ENCODE data around the gene PRDM16.

Gene PRDM16

DNA sequence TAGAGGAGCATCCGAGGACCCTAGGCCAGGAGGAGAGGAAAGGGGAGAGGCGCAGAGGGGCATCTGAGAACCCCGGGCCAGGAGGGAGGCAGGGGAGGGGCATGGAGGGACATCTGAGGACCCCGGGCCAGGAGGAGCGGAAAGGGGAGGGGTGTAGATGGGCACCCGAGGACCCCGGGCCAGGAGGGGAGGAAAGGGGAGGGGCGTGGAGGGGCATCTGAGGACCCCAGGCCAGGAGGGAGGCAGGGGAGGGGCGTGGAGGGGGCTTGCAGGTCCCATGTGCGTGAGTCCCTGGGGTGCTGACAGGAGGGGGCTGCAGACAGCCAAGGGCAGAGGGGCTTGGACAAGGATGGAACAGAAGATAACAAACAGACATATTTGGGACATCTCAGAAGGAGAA is 195.5 kb downstream of the PRDM16 start:
- Histone ChIP-seq H3K4me3 (ENCODE audit: low read length) (no peak overlapping the region), H3K9ac (ENCODE audit: low read depth, low read length) (no peak overlapping the region), H3K36me3 (ENCODE audit: insufficient read depth, low read length) (no peaks in the 10 kb centered on the region), H3K4me1 (ENCODE audit: control insufficient read depth, insufficient read depth, low read length) (no peaks in the 10 kb centered on the region), H3K27me3 (ENCODE audit: control insufficient read depth, insufficient read depth, low read length) (no peaks in the 10 kb centered on the region), H3K4me2 (ENCODE audit: low read length) (no peak overlapping the region), H3K9me3 (replicated peaks; ENCODE audit: low read length) (no peaks in the 10 kb centered on the region)

DNA sequence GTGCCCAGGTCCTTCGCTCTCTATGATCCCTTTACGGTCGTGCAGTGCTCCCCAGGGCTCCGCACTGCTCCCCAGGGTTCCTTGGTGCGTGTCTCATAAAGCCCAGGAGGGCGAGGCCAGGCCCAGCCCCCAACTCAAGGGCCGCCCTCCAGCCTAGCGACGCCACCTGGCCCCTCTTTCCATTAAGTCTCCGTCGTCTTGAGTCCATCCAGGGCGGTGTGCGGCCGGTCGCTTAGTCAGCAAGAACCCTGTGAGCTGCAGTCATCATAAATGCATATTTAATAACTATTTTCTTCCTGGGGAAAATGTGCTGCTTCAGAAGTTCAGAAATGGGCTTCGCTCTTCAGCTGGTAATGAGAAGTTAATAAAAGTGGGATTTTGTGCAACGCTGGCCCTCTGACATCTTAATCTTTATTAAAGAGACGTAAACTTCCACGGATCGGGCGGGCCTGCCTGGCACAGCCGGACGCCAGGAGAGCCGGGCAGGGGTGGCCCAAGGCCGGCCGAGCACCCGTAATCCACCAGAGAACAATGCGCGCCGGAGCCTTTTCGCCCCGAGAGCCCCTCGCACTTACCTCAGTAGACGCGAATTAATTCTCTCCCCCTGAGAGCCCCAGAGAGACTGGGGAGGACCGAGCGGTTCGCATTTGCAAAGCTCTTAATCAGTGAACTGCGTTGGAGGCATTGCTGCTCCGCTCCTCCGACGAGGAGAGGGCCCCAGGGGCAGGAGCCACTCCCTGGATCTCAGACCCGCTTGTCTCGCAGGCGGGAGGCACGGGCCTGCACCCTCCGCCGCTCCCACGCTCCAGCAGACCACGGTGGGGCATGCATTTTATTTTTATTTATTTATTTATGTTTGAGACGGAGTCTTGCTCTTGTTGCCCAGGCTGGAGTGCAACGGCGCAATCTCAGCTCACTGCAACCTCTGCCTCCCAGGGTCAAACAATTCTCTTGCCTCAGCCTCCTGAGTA is 197.1 kb downstream of the PRDM16 start:
- Histone ChIP-seq H3K4me3 (ENCODE audit: low read length) (no peak overlapping the region), H3K4me2 (ENCODE audit: low read length) (no peak overlapping the region), H3K4me1 (ENCODE audit: control insufficient read depth, insufficient read depth, low read length) (no peaks in the 10 kb centered on the region), H3K36me3 (ENCODE audit: insufficient read depth, low read length) (no peaks in the 10 kb centered on the region), H3K9me3 (replicated peaks; ENCODE audit: low read length) (no peaks in the 10 kb centered on the region), H3K9ac (ENCODE audit: low read depth, low read length) (no peak overlapping the region), H3K27me3 (ENCODE audit: control insufficient read depth, insufficient read depth, low read length) (peaks cover 8% of the 10 kb centered on the region)

DNA sequence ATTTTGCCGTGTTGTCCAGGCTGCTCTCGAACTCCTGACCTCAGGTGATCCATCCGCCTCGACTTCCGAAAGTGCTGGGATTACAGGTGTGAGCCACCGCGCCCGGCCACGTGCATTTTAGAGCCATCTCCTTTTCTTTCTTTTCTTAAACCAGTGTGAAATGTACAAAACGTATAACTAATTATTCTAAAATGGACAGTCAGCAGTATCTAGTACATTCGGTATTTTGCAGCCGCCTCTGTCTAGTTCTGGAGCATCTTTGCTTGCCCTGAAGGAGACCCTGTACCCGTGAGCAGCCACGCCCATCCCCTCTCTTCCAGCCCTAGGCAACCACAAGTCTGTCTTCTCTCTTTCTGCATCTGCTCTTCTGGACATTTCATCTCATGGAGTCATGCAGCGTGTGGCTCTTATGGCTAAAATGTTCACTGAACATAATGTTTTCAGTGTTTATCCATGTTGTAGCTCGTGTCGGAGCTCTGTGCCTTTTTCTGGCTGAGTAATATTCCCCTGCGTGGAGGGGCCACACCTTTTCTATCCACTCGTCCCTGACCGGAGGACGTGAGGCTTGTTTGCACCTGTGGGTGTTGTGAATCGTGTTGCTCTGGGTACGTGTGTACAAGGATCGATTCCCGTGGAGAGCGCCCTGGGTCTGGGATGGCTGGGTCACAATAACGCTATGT is 198.0 kb downstream of the PRDM16 start:
- Histone ChIP-seq H3K27me3 (ENCODE audit: control insufficient read depth, insufficient read depth, low read length) (peaks cover 11% of the 10 kb centered on the region), H3K4me2 (ENCODE audit: low read length) (no peak overlapping the region), H3K9me3 (replicated peaks; ENCODE audit: low read length) (no peaks in the 10 kb centered on the region), H3K9ac (ENCODE audit: low read depth, low read length) (no peak overlapping the region), H3K4me3 (ENCODE audit: low read length) (no peak overlapping the region), H3K36me3 (ENCODE audit: insufficient read depth, low read length) (no peaks in the 10 kb centered on the region), H3K4me1 (ENCODE audit: control insufficient read depth, insufficient read depth, low read length) (no peaks in the 10 kb centered on the region)

DNA sequence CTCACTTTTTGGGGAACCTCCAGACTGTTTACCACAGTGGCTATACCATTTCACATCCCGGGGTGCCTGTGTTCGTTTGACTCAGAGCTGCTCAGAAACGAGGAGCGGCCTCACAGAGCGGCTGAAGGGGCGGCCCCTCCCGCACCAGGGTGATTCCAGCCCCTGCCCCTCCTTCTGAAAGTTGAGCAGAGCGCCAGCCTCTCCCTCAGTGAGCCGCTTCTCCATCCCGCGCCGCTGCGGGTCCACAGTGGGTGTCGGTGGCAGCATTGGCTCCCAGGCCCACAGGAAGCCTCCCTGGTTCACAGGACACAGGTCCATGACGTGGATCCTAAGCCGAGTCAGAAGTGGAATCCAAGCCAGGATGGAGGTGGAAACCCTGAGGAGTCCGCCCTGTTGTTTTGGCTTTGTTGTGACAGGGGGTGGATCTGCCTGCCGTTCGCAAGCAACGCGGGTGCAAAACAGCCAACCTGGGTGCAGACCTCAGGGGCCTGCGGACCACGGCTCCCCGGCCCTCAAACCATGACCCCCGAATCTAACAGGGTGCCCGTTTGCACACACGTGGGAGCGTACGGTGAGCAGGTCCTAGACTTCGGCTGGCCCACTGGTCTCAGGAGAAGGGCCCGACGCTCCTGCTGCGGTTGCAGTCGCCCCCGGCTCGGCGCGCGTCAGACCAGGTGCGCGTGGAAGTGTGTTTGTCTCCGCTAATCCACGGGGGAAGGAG is 198.7 kb downstream of the PRDM16 start:
- Histone ChIP-seq H3K4me1 (ENCODE audit: control insufficient read depth, insufficient read depth, low read length) (no peaks in the 10 kb centered on the region), H3K9me3 (replicated peaks; ENCODE audit: low read length) (no peaks in the 10 kb centered on the region), H3K27me3 (ENCODE audit: control insufficient read depth, insufficient read depth, low read length) (peaks cover 12% of the 10 kb centered on the region), H3K4me2 (ENCODE audit: low read length) (no peak overlapping the region), H3K9ac (ENCODE audit: low read depth, low read length) (no peak overlapping the region), H3K4me3 (ENCODE audit: low read length) (no peak overlapping the region), H3K36me3 (ENCODE audit: insufficient read depth, low read length) (no peaks in the 10 kb centered on the region)

DNA sequence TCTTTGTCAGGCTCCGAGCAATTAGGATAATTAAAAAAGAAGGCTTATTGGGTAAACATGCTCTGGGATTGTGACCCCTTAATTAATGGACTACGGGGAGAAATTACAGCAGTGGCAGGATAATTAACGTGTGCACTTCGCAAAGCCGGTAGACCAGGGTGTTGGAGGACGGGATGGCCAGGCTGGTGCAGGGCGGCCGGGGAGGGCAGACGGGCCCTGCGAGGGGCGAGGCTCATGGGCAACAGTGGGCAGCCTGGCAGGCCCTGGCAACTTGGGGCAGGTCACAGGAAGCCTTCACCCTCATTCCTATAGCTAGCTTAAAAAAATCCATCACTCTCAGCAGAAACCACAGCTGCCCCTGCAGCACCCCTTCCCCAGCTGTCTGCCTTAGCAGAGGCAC is 199.3 kb downstream of the PRDM16 start:
- H3K4me2 ChIP-seq (ENCODE audit: low read length) = no peak overlapping the region
- H3K9ac ChIP-seq (ENCODE audit: low read depth, low read length) = no peak overlapping the region
- no peaks in the 10 kb centered on the region for H3K9me3 ChIP-seq (replicated peaks; ENCODE audit: low read length)
- no peaks in the 10 kb centered on the region for H3K4me1 ChIP-seq (ENCODE audit: control insufficient read depth, insufficient read depth, low read length)
- no peaks in the 10 kb centered on the region for H3K36me3 ChIP-seq (ENCODE audit: insufficient read depth, low read length)
- H3K4me3 ChIP-seq (ENCODE audit: low read length) = no peak overlapping the region
- H3K27me3 ChIP-seq (ENCODE audit: control insufficient read depth, insufficient read depth, low read length) = peaks cover 12% of the 10 kb centered on the region

DNA sequence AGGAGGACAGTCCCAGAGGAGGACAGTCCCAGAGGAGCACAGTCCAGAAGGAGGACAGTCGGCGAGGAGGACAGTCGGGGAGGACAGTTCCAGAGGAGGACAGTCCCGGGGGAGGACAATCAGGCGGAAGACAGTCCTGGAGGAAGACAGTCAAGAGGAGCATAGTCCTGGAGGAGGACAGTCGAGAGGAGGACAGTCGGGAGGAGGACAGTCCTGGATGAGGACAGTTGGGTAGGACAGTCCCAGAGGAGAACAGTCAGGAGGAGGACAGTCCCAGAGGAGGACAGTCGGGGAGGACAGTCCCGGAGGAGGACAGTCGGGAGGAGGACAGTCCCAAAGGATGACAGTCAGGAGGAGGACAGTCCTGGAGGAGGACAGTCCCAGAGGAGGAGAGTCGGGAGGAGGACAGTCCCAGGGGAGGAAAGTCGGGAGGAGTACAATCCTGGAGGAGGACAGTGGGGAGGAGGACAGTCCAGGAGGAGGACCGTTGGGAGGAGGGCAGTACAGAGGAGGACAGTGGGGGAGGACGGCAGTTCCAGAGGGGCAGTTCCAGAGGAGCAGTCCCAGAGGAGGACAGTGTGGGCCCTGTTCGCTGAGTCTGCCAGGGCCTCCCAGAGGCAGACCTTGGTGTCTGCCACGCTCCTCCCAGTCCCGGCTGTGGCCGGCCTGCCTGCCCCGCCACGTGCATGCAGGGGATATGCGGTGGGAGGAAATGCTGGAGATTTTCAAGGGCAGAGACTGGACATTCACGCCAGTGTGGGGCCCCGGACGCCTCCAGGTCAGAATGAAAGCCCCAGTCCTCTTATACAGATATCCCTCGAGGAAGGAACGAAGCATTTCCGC is 201.6 kb downstream of the PRDM16 start:
- H3K4me2 ChIP-seq (ENCODE audit: low read length) = no peak overlapping the region
- no peak overlapping the region for H3K4me3 ChIP-seq (ENCODE audit: low read length)
- H3K27me3 ChIP-seq (ENCODE audit: control insufficient read depth, insufficient read depth, low read length) = peaks cover 12% of the 10 kb centered on the region

DNA sequence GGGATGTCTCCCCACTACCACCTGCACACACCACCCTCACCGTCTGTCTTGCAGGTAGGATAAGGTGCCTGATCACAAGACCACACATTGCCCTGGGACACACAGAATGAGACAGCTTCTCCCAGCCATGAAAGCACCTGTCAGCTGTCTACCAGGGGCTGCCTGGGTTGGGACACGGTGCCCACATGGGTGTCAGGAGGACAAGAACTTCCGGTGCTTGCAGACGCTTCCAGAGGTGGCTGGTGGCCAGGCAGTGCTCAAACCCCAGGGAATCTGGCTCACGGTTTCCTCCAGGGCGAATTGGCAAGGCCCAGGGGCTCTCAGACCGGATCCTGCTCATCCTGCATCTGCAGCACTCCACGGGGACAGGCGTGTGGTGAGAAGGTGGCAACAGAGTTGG is 202.9 kb downstream of the PRDM16 start:
- no peaks in the 10 kb centered on the region for H3K36me3 ChIP-seq (ENCODE audit: insufficient read depth, low read length)
- H3K4me1 ChIP-seq (ENCODE audit: control insufficient read depth, insufficient read depth, low read length) = peaks cover 11% of the 10 kb centered on the region
- no peaks in the 10 kb centered on the region for H3K9me3 ChIP-seq (replicated peaks; ENCODE audit: low read length)
- H3K4me3 ChIP-seq (ENCODE audit: low read length) = no peak overlapping the region
- peaks cover 12% of the 10 kb centered on the region for H3K27me3 ChIP-seq (ENCODE audit: control insufficient read depth, insufficient read depth, low read length)
- H3K9ac ChIP-seq (ENCODE audit: low read depth, low read length) = no peak overlapping the region
- H3K4me2 ChIP-seq (ENCODE audit: low read length) = no peak overlapping the region

More for the DNA sequence above, 201.6 kb downstream of the PRDM16 start:
- H3K9ac ChIP-seq (ENCODE audit: low read depth, low read length) = no peak overlapping the region
- H3K9me3 ChIP-seq (replicated peaks; ENCODE audit: low read length) = no peaks in the 10 kb centered on the region
- H3K4me1 ChIP-seq (ENCODE audit: control insufficient read depth, insufficient read depth, low read length) = peaks cover 4% of the 10 kb centered on the region
- no peaks in the 10 kb centered on the region for H3K36me3 ChIP-seq (ENCODE audit: insufficient read depth, low read length)

DNA sequence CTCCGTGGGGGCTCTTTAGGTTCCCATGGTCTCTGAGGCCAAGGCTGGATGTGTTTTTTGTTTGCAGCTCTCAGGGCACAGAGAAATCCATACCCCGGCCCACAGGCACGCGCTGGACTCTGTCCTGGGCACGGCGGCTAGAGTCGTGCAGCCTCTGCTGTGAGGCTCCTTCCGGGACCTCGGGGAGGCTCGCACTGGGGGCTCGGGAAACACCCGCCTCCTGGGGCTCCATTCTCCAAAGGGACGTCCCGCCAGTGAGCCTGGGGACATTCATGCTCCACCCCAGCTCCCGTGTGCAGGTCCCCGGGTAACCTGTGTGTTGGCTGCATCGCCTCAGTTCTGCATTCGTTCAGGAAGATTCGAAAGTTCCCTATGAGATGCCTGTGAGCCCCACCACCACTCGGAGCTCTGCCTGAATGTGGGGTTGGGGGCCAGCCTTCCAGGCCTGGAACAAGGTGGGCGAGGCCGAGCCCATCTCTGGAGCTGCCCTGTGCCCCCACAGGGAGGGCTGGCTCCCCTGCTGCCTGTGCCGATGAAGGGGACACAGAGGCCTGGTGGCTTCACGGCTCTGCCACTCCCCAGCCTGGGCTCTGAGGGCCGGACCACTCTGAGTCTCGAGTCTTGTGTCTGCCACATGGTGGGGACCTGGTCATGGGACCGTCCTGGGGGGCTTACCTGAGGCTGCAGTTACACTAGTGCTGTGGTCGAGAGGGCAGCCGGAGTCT is 203.5 kb downstream of the PRDM16 start:
- H3K27me3 ChIP-seq (ENCODE audit: control insufficient read depth, insufficient read depth, low read length) = peaks cover 12% of the 10 kb centered on the region
- H3K9ac ChIP-seq (ENCODE audit: low read depth, low read length) = no peak overlapping the region
- no peak overlapping the region for H3K4me2 ChIP-seq (ENCODE audit: low read length)
- no peaks in the 10 kb centered on the region for H3K9me3 ChIP-seq (replicated peaks; ENCODE audit: low read length)
- peaks cover 11% of the 10 kb centered on the region for H3K4me1 ChIP-seq (ENCODE audit: control insufficient read depth, insufficient read depth, low read length)
- H3K36me3 ChIP-seq (ENCODE audit: insufficient read depth, low read length) = no peaks in the 10 kb centered on the region
- H3K4me3 ChIP-seq (ENCODE audit: low read length) = no peak overlapping the region

DNA sequence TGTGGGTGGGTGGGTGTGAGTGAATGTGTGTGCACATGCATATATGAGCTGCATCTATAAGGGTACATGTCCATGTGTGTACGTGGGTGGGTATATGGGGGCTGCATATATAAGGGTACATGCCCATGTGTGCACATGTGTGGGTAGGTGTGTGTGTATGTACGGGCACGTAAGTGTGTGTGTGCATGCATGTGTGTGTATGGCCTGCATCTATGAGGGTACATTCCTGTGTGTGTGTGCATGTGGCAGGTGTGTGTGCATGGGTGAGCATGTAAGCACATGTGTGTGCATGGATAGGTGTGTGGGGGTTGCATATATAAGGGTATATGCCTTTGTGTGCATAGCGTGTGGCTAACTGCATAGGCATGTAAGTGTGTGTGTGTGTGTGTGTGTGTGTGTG is 204.4 kb downstream of the PRDM16 start:
- peaks cover 12% of the 10 kb centered on the region for H3K27me3 ChIP-seq (ENCODE audit: control insufficient read depth, insufficient read depth, low read length)
- H3K4me2 ChIP-seq (ENCODE audit: low read length) = no peak overlapping the region
- H3K36me3 ChIP-seq (ENCODE audit: insufficient read depth, low read length) = no peaks in the 10 kb centered on the region
- peaks cover 11% of the 10 kb centered on the region for H3K4me1 ChIP-seq (ENCODE audit: control insufficient read depth, insufficient read depth, low read length)
- H3K9ac ChIP-seq (ENCODE audit: low read depth, low read length) = no peak overlapping the region
- H3K4me3 ChIP-seq (ENCODE audit: low read length) = no peak overlapping the region
- no peaks in the 10 kb centered on the region for H3K9me3 ChIP-seq (replicated peaks; ENCODE audit: low read length)

DNA sequence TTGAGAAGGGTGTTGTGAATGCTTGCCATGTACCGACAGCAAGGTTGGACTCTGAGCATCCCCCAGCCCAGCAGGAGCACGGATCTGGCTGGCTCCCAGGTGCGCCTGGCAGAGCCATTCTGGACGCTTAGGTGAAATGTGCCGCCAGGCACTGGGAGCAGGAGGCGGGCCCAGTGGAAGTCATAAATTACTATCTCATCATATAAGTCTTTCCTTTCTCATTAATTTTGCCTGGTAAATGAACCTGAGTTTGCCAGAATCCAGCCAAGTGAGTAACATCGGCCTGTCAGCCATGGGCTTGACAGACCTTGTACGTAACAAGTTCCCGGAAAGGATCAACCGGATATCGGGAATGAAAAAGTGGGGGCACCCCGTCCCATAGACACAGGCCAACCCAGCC is 206.0 kb downstream of the PRDM16 start:
- peaks cover 11% of the 10 kb centered on the region for H3K4me1 ChIP-seq (ENCODE audit: control insufficient read depth, insufficient read depth, low read length)
- peaks cover 9% of the 10 kb centered on the region for H3K27me3 ChIP-seq (ENCODE audit: control insufficient read depth, insufficient read depth, low read length)
- no peaks in the 10 kb centered on the region for H3K36me3 ChIP-seq (ENCODE audit: insufficient read depth, low read length)
- no peak overlapping the region for H3K9ac ChIP-seq (ENCODE audit: low read depth, low read length)
- H3K9me3 ChIP-seq (replicated peaks; ENCODE audit: low read length) = no peaks in the 10 kb centered on the region
- no peak overlapping the region for H3K4me3 ChIP-seq (ENCODE audit: low read length)
- no peak overlapping the region for H3K4me2 ChIP-seq (ENCODE audit: low read length)

Data from skeletal muscle satellite cell (primary cell).